Measurements from ENCODE around the gene SUSD3. TPM values are rescaled to one million over a fixed set of nuclear protein-coding genes. Genes with fewer than 3 reads are reported as not detected.

SUSD3 gene
- total RNA-seq, 1 donor from 2014 or later: 1.2 TPM

DNA sequence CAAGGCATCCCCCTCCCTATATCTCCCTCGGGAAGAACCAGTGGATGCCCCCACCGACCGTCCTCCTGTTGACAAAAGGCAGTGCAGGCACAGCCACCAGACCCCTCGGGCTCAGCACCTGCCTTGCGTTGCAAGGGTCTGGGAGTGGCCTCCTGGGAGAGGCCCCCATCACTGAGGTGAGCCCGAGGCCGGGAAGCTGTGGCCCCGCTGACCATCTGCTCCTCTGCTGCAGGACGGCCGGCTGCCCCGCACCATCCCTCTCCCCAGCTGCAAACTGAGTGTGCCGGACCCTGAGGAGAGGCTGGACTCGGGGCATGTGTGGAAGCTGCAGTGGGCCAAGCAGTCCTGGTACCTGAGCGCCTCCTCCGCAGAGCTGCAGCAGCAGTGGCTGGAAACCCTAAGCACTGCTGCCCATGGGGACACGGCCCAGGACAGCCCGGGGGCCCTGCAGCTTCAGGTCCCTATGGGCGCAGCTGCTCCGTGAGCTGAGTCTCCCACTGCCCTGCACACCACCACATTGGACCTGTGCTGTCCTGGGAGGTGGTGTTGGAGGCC lies 23.3 kb upstream of the SUSD3 start:
- H3K27me3 Mint-ChIP-seq (ENCODE audit: unreplicated experiment): peaks cover 8% of the 10 kb centered on the region
- TF ChIP-seq, protein P1, sequence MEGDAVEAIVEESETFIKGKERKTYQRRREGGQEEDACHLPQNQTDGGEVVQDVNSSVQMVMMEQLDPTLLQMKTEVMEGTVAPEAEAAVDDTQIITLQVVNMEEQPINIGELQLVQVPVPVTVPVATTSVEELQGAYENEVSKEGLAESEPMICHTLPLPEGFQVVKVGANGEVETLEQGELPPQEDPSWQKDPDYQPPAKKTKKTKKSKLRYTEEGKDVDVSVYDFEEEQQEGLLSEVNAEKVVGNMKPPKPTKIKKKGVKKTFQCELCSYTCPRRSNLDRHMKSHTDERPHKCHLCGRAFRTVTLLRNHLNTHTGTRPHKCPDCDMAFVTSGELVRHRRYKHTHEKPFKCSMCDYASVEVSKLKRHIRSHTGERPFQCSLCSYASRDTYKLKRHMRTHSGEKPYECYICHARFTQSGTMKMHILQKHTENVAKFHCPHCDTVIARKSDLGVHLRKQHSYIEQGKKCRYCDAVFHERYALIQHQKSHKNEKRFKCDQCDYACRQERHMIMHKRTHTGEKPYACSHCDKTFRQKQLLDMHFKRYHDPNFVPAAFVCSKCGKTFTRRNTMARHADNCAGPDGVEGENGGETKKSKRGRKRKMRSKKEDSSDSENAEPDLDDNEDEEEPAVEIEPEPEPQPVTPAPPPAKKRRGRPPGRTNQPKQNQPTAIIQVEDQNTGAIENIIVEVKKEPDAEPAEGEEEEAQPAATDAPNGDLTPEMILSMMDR (IDR thresholded peaks at IDR 0.05; ENCODE audit: unreplicated experiment): no peak
- peaks cover 4% of the 10 kb centered on the region for H3K36me3 Mint-ChIP-seq (ENCODE audit: low read depth, unreplicated experiment)
- H3K9me3 Mint-ChIP-seq (ENCODE audit: unreplicated experiment): no peaks in the 10 kb centered on the region
- H3K27ac Mint-ChIP-seq (ENCODE audit: unreplicated experiment): no peak overlapping the region
- H3K4me1 Mint-ChIP-seq (ENCODE audit: unreplicated experiment): peaks cover 4% of the 10 kb centered on the region
- no peak for DNase-seq (ENCODE audit: low spot score)
- no peak overlapping the region for H3K4me3 Mint-ChIP-seq (ENCODE audit: unreplicated experiment)

DNA sequence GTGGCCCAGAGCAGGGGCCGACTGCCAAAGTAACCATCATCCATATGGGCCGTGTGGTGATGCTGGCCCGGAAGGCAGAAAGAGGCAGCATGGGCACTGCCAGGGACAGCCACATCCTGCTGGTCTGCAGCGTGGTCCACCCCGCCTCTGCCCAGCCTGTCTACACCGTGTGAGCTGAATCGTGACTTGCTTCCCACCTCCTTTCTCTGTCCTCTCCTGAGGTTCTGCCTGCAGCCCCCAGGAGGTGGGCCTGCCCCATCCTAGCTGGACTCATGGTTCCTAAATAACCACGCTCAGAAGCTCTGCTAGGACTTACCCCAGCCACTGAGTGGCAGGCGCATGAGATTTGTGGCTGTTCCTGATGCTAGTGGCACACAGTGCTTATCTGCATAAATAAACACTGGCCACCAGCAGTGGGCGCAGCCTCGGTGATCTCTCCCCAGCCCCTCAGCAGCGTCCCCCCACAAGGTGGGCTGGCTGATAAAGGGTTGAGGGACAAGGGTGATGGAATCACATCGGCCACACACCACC lies 22.6 kb upstream of the SUSD3 start:
- no peak overlapping the region for H3K4me3 Mint-ChIP-seq (ENCODE audit: unreplicated experiment)
- no peak overlapping the region for H3K27ac Mint-ChIP-seq (ENCODE audit: unreplicated experiment)
- H3K27me3 Mint-ChIP-seq (ENCODE audit: unreplicated experiment): peaks cover 6% of the 10 kb centered on the region
- peaks cover 2% of the 10 kb centered on the region for H3K36me3 Mint-ChIP-seq (ENCODE audit: low read depth, unreplicated experiment)
- no peak for DNase-seq (ENCODE audit: low spot score)
- TF ChIP-seq, protein P1 (IDR thresholded peaks at IDR 0.05; ENCODE audit: unreplicated experiment): no peak
- no peaks in the 10 kb centered on the region for H3K9me3 Mint-ChIP-seq (ENCODE audit: unreplicated experiment)
- H3K4me1 Mint-ChIP-seq (ENCODE audit: unreplicated experiment): peaks cover 4% of the 10 kb centered on the region

DNA sequence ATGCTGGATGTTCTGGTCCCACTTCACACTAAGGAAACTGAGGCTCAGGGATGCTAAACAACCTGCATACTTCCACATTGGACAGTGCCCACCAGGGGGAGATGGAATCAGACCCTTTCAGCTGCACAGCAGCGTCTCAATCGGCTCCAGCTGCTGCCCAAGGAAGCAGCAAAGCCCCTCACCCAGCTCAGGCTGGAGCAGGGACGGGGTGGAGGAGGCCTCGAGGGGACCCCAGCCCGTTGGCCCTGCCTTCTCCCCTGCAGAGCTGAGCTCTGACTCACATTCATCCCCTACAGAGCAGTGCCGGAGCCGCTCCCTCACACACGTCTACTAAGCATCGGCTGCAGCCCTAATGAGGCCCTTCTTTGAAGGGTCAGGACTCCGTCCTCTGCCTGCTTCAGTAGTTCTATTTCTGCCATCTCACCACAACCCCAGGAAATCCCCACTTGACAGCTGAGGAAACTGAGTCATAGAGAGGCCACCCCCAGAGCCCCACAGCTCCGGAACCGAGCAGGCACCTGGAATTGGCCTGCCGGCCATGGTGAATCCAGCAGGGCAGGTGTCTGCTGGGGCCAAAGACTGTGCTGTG lies 21.5 kb upstream of the SUSD3 start:
- TF ChIP-seq, protein P1 (IDR thresholded peaks at IDR 0.05; ENCODE audit: unreplicated experiment): no peak

DNA sequence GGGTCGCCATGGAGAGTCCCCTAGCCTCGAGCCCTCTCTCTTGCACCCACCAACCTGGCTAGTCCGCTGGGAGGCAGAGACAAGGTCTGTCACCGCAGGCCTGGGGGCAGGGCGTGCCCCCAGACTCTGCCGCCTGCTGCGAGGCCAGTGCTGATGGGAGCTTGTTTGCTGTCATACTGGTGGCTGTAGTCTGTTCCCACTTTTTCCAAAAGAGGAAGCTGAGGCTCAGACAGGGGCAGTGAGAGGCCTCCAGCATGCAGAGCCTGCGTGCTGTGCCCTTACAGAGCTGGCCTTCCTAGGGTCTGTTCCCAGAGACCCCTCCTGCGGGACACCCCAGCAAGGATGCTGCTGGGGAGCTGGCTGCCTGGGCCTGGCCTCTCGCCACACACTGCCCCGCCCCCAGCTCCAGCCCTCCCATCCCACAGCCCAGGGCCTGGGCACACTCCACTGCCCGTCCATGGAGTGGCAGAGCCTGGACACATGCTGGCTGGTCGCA lies 21.0 kb upstream of the SUSD3 start:
- H3K27ac Mint-ChIP-seq (ENCODE audit: unreplicated experiment): no peak overlapping the region
- no peak for DNase-seq (ENCODE audit: low spot score)
- H3K36me3 Mint-ChIP-seq (ENCODE audit: low read depth, unreplicated experiment): no peaks in the 10 kb centered on the region
- H3K4me3 Mint-ChIP-seq (ENCODE audit: unreplicated experiment): no peak overlapping the region
- TF ChIP-seq, protein P1 (IDR thresholded peaks at IDR 0.05; ENCODE audit: unreplicated experiment): no peak
- H3K9me3 Mint-ChIP-seq (ENCODE audit: unreplicated experiment): no peaks in the 10 kb centered on the region
- H3K4me1 Mint-ChIP-seq (ENCODE audit: unreplicated experiment): peaks cover 4% of the 10 kb centered on the region
- peaks cover 7% of the 10 kb centered on the region for H3K27me3 Mint-ChIP-seq (ENCODE audit: unreplicated experiment)

More for the DNA sequence above, 21.5 kb upstream of the SUSD3 start:
- Mint-ChIP-seq H3K4me3 (ENCODE audit: unreplicated experiment) (no peak overlapping the region), H3K27ac (ENCODE audit: unreplicated experiment) (no peak overlapping the region), H3K27me3 (ENCODE audit: unreplicated experiment) (peaks cover 7% of the 10 kb centered on the region), H3K9me3 (ENCODE audit: unreplicated experiment) (no peaks in the 10 kb centered on the region), H3K36me3 (ENCODE audit: low read depth, unreplicated experiment) (no peaks in the 10 kb centered on the region), H3K4me1 (ENCODE audit: unreplicated experiment) (peaks cover 4% of the 10 kb centered on the region)
- DNase-seq (ENCODE audit: low spot score): no peak

DNA sequence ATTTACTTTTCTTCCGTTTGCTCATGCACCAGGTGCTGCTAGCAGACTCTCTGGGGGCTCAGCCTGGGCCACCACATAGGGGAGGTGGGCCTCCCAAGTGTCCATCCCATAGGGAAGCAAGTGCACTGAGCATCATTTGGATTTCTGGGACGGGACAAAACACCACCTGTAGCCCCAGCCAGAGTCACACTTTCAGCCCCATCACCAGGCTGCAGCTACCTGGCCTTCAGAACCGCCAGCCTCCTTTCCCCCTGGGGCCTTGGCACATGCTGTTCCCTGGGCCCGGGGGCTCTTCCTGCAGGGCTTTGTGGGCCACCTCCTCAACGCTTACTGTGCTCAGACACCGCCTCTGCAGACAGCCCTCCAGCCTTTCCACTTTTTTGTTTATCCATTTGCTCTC lies 19.6 kb upstream of the SUSD3 start:
- Mint-ChIP-seq H3K36me3 (ENCODE audit: low read depth, unreplicated experiment) (no peaks in the 10 kb centered on the region), H3K4me1 (ENCODE audit: unreplicated experiment) (no peaks in the 10 kb centered on the region), H3K27ac (ENCODE audit: unreplicated experiment) (no peak overlapping the region), H3K27me3 (ENCODE audit: unreplicated experiment) (peaks cover 5% of the 10 kb centered on the region), H3K9me3 (ENCODE audit: unreplicated experiment) (no peaks in the 10 kb centered on the region), H3K4me3 (ENCODE audit: unreplicated experiment) (no peak overlapping the region)
- TF ChIP-seq, protein P1 (IDR thresholded peaks at IDR 0.05; ENCODE audit: unreplicated experiment): no peak
- DNase-seq (ENCODE audit: low spot score): no peak
